ENCODE data around the gene EEF1G. TPM values are rescaled to one million over a fixed set of nuclear protein-coding genes. Genes with fewer than 3 reads are reported as not detected.
"Not testable (repeated sequence)": the region's sequence is repeated elsewhere in the genome, so short reads cannot be mapped to it uniquely, and the experiment has no call there.

Gene EEF1G
- polyA plus RNA-seq, 3 donors: 1,025 to 2,248 (median 1,633) TPM

DNA sequence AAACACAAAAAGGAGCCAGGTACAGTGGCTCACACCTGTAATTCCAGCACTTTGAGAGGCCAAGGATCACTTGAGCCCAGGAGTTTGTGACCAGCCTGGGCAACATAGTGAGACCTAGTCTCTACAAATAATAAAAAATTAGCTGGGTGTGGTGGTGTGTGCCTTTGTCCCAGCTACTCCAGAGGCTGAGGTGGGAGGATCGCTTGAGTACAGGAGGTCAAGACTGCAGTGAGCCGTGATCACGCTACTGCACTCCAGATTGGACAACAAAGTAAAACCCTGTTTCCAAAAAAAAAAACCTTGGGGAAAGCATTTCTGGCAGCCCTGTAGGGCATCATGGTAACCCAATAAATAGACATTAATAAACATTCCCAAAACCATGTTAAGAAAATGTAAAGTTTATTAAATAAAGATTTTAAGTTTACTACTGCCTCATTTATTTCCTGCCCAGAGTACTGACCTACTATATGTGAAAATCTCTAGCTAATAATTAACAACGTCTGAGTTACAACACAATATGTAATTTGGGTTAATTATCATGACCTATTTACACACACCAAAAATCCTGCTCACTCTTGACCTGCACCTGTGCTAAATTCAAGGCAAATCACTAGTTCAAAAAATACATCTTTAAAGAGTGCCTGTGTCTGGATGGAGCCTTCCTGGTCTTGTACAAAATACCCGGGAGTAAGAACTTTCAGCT lies 8.4 kb downstream of the EEF1G start:
- 62 to 72% (median 71%) methylated on average over 5 of the region's 5 CpGs for WGBS, 3 donors
- no peak overlapping the region for H3K27ac ChIP-seq (ENCODE audit: low read depth, low read length)

DNA sequence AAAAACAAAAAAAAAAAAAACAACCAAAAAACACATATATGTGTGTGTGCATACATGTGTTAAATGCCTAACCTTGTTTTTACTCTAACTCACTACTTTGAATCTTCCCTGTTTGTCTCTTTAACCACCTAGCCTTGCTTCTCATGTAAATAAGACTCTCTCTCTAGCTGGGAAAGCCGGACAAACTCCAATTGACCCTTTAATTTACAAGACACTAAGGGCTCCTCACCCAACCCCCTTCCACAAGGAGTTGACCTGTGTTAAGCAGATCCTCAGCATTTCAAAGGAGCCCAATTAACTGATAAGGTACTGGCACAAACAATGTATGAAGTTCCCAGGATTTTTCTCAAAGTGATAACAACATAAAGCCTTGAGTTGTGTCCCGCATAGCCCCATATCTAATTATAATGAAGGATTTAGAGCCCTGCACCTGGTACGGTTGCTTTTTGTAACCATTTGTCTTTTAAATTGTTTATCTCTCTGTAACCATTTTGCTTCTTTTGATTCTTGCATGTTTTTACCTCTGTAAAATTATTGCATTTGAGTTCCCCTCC lies 11.9 kb downstream of the EEF1G start:
- 65 to 85% (median 80%) methylated on average over 3 of the region's 3 CpGs for WGBS, 3 donors
- not testable (repeated sequence) for H3K27ac ChIP-seq (ENCODE audit: low read depth, low read length)

DNA sequence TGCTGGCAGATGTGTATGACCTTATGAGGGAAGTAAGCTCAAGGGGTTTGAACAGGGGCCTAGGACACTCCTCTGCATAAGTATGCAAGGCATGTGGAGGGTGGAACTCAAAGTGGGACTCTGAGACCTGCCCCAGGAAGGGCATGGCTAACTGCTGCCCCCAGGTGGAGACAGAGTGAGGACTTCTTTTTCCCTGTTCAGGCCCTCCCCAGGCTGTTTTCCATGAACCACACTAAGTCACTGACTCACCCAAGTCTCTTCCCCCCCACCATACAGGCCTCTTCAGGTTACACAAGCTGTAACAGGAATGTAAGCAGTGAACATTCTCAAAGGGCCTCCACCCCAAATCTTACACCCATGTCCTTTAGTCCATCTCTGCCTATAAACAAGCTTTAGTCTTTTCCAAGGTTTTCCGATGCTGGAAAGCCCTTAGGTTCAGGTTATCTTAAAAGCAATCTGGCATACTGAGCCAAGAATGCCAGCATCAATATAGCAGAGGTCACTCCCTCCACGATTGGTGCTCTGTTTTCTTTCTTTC lies 13.1 kb downstream of the EEF1G start:
- WGBS, 3 donors: 28 to 45% (median 39%) methylated on average over 2 of the region's 2 CpGs
- no peak overlapping the region for H3K27ac ChIP-seq (ENCODE audit: low read depth, low read length)

DNA sequence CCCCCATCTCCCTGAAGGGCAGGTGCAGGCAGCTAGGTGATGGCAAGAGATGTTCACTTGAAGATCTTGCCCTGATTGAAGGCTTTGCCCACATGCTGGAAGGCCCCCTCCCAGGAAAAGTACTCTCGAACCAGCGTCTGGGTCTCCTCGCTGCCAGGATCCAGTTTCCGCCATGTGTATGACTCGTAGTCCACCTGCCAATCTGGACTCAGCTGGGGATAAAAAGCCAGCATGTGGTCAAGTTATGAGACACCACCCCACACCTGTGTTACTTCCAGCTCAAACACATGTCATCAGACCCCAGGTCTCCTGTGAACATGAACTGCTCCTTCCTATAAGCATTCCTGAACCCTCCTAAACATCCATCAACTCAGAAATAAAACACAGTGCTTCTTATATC lies 14.1 kb downstream of the EEF1G start:
- H3K27ac ChIP-seq (ENCODE audit: low read depth, low read length): not testable (repeated sequence)
- WGBS, 3 donors: 80 to 87% (median 81%) methylated on average over 5 of the region's 5 CpGs

DNA sequence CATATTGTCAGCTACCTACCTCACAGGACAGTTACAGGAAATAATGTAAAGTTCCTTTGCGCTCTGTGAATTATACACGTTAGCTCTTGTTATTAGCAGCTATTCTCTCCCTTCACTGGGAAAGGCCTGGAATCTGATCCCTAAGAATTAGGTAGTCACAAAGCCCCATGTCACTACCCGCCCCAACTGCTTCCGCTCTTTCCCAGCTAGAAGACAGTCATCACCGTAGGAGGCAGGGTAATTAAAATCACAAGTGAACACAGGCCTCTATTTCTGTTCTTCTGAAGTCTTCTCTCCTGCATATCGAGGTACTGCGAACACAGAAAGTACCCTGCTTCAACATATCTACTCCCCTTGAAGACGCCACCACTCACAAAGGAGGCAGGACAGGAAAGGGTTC lies 14.5 kb downstream of the EEF1G start:
- H3K27ac ChIP-seq (ENCODE audit: low read depth, low read length): no peak overlapping the region
- 86% methylated on average over 8 of the region's 8 CpGs for WGBS, 3 donors

DNA sequence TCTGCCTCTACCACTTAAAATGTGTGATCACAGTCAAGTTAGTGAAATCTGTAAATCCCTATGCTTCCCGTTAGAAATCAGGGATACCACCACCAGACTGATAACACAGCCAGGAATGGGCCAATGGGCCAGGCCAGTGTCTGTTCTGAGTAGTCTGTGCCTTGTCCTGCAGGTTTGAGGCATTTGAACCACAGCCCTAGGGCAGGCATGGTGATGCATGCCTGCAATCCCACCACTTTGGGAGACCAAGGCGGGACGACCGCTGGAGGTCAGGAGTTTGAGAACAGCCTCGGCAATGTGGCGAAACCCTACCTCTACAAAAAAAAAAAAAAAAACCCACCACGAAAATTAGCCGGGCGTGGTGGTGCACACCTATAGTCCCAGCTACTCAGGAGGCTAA lies 15.0 kb downstream of the EEF1G start:
- no peak overlapping the region for H3K27ac ChIP-seq (ENCODE audit: low read depth, low read length)
- WGBS, 3 donors: 79 to 91% (median 90%) methylated on average over 8 to 9 of the region's 9 CpGs

DNA sequence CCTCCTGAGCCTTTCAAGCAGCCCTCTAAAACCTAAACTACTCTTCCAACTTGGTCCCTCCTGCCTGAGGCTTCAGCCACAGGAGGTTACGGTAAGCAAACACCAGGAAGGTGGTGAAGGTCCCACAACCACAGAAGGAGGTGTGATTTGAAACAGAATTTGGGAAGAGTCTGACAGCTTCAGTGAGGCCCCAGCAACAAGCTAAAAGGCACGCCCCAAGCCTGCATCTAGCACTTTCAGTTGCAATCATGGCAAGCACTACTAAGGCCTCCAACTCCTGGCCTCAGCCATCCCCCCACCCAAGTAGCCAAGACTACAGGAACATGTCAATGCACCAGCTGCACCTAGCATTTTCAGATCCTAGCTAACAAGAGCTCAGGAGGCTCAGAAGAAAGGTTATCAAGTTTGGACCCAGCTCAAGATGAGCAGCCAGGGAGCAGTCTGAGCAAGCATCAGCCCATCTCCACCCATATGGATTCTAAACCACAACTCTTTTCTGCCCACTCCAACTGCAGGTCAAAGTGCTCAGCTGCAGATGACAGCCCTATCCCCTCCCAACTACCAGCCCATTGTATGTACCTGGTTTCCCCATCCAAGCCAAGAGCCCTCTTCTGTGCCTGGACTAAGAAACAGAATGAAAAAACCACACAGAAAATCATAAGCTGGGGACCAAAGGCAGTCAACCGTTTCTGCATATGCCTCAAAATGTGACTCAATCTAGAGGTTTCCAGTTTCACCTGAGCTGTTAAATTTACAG lies 16.6 kb downstream of the EEF1G start:
- peak overlapping the region; percentile 66 for H3K27ac ChIP-seq (ENCODE audit: low read depth, low read length)
- 23 to 67% (median 24%) methylated on average over 3 of the region's 3 CpGs for WGBS, 3 donors

DNA sequence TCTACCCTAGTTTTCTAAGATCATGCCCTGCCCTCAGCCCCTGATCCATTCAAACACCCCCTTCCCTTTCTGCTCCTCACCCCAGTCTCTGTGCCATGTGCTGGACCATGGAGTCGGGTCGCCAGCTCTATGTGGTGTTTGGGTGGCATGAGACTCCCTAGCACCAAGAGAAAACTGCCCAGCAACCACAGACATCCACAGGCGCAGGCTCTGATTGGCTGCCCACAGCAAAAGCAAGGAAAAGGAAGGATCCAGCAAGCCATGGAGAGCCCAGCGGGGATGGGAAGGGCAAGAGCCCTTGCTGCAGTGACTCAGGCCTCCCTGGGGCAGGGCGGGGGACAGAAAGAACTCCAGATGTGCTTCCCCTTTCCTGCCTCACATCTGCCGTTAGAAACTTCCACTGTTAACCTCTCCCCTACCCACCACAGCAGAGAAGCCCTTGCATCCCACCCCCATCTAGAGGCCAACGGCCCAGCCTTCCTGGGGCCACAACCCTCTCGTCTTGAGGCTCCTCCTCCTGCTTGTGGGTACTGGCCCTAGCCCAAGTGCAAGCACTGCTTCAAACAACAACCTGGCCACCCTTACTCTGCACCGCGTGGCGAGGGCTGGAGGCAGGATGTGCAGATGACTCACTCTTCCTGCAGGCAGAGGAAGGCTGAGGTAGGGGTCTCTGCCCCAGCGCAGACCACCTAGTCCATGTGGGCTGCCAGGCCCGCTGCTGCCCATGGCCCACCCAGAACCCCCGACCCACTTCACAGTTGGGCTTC lies 17.4 kb downstream of the EEF1G start:
- H3K27ac ChIP-seq (ENCODE audit: low read depth, low read length): peak overlapping the region; percentile 86
- WGBS, 3 donors: 4 to 29% (median 5%) methylated on average over 14 of the region's 14 CpGs

DNA sequence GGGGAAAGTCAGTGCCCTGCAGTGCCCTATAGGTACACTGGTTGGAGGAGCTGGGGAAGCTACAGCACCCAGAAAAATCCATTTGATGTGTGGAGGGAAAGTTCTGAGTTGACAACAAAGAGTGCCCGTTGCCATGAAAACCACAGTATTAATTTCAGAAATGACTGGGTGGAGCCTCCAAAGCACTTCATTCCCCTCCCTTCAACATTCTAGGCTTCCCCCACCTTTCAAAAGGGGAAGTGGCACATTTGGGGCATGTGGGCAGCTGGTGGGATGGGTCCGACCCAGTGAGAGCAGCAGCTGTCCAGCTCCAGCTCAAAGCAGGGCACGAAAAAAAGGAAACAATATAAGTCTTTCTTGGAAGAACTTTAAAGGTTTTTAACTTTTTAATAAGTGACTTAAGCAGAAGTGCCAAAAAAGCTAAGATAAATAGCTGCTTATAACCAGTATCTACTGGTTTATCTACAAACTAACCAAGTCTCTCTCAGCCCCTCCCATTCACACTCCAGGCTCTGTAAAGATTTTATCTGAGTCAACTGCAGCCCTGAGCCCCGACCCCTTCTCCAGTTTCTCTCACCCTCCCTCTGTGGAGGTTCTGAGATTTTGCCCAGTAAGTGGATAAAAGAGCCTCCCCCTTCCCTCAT lies 18.1 kb downstream of the EEF1G start:
- WGBS, 3 donors: 4 to 18% (median 7%) methylated on average over 4 of the region's 4 CpGs
- H3K27ac ChIP-seq (ENCODE audit: low read depth, low read length): peak overlapping the region; percentile 86

DNA sequence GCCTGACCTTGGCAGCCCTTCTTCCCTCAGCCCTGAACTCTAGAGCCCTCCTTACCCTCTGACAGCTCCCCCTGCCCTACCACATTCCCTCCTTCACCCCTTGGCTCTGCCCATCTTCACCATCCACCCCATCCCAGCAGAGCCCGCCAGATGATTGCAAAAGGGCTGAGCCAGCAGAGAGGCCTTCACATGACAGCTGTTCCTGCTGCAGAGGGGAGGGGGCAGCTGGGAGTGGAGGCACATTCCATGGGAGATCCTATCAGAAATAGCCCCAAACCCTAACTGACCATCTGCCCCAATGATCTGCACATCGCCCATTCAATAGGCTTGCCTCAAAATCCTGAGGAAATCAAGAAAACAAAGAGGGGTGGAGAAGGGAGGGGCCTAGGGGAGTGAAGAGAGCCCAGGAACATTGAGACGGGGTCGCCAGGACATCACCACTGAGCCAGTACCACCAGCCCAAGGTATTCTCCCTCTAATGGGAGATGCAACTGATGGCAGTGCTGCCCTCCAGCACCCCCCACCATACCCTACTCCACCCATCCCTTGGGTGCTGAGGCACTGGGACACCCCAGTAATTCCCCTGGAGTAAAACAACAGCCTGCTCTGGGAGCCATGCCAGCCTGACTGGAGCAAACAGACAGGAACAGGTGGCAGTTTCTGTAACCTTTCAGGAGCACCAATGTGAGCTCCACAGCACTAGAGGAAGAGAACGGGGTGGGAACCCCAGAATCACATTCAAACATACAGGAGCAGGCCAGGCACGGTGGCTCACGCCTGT lies 19.1 kb downstream of the EEF1G start:
- peak overlapping the region; percentile 97 for H3K27ac ChIP-seq (ENCODE audit: low read depth, low read length)
- 57 to 69% (median 57%) methylated on average over 6 to 7 of the region's 7 CpGs for WGBS, 3 donors

DNA sequence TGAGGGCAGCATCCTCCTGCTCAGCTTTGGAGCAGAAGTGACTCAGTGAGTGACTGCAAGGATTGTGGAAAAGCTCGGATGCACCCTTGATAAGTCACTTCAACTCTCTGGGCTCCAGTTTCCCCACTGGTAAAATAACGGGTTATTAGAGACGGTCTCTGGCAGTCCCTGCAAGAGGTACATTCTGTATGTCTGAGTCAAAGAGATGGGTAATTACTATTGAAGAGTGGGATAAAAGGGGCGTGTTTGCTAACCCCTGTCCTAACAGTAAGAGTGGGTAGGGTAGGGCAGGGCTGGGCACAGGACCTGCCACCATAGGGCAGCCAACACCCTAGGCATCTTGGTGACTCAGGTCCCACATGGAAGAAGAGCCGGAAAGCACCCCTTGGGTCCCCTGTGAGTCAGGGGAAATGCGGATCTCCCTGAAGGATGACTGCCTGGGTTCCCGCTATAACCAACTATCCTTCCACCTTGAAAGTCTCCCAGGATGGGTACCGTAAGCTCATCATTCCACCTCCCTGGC lies 19.8 kb downstream of the EEF1G start:
- peak overlapping the region; percentile 97 for H3K27ac ChIP-seq (ENCODE audit: low read depth, low read length)
- 62 to 81% (median 65%) methylated on average over 8 of the region's 8 CpGs for WGBS, 3 donors

DNA sequence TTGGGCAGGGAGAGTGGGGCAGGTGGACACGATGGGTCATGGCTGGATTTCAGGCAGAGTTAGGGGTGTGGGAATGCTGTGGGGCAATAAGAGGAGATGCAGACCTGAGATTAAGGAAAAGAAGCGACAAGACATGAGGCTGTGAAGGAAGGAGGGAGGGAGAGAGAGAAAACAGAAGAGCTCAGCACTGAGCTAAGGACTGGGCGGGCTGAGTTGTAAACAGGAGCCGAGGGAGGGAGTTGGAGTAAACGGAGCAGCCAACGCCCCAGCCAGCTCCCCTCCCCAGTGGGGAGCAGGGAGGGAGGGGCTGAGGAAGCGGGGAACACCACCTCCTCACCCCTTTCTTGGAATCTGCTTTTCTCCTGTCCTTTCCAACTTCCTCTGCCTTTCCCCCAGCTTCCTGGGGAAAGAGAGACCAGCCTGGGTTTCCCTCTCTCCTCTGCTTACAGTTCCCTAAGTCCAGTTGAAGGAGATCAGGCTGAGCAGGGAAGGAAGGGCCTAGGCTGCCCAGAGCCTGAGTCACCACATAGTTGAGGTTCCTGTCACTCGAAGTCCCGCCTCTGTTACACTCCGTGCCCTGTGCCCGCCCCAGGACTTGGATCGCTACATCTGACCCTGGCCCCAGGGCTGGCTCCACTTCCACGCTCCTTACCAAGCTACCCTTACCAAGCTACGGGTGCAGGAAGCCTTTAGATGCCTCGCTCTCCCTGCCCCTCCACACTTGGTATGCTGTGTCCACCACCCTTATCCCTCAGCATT lies 20.4 kb downstream of the EEF1G start:
- H3K27ac ChIP-seq (ENCODE audit: low read depth, low read length): peak overlapping the region; percentile 97
- WGBS, 3 donors: 4 to 14% (median 7%) methylated on average over 14 to 15 of the region's 15 CpGs

DNA sequence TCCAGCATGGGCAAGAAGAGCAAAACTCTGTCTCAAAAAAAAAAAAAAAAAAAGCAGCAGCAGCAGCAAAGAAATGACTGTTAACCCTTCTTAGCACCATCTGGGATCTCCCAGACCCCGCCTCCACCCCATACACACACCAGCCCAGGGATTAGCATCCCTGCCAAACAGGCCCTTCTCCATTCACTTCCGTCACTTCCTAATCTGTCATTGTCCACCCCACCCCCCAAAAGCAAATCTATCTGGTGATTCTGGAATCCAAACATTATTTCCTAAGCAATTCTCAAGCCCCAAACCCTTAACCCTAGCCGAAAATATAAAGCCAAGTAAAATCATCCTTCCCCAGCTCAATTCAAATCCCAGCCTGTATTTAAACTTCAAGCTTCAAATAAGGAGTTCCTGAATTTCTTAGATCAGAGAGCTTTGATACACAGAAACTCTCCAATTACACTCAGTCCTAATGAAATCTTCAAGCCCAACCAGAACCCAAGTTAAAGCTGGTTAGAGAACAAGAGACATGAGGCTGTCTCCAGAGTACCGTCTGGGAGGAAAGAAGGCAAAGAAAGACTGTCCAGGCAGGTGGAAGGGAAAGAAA lies 21.1 kb downstream of the EEF1G start:
- WGBS, 3 donors: 10 to 42% (median 20%) methylated on average over 4 of the region's 4 CpGs
- peak overlapping the region; percentile 97 for H3K27ac ChIP-seq (ENCODE audit: low read depth, low read length)

DNA sequence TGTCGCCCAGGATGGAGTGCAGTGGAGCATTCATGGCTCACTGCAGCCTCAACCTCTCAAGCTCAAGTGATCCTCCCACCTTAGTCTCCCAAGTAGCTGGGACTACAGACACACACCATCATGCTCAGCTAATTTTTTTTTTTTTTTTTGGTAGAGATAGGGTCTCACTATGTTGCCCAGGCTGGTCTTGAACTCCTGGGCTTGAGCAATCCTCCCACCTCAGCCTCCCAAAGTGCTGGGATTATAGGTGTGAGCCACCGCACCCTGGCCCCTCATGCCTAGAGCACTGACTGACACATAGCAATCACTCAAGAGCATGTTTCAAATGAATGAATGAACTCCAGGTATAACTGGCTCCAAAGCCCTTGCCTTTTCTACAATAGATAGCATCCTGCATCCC lies 23.2 kb downstream of the EEF1G start:
- 91 to 98% (median 96%) methylated on average over 2 of the region's 2 CpGs for WGBS, 3 donors
- H3K27ac ChIP-seq (ENCODE audit: low read depth, low read length): not testable (repeated sequence)

DNA sequence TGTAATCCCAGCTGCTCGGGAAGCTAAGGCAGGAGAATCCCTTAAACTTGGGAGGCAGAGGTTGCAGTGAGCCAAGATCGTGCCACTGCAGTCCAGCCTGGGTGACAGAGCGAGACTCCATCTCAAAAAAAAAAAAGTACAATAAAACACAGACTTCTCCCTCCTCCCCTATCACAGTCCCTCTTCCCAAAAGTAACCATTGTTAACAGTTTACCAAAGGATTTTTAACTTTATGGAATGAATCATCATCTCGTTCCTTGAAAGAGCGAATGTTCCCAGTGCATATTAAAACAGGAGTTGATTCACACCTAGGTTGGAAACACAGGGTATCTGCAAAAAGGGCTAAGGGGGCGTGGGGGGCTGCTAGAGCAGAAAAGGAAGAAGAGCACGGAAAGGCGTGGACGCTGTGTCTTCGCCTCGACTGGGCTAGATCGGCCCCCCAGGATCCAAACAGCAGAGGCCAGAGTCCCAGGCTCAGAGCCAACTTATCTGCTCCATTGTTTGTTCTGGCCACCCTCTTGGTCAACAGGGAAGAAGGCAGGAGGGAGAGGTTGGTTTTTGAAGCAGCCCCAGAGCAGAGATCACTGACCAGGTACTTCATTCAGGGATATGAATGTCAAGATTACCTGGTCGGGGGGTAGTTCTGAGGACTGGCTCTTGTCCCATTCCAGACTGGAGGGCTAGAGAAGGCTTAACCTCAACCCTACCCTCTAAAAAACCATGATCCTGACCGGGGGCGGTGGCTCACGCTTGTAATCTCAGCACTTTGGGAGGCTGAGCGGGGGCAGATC lies 25.0 kb downstream of the EEF1G start:
- 35 to 77% (median 69%) methylated on average over 17 of the region's 17 CpGs for WGBS, 3 donors
- no peak overlapping the region for H3K27ac ChIP-seq (ENCODE audit: low read depth, low read length)
